Thoracic aorta (tissue), 2 donors: ENCODE measurements around the gene RACGAP1. TPM values are rescaled to one million over a fixed set of nuclear protein-coding genes. Genes with fewer than 3 reads are reported as not detected.

Experiments used
- ATAC-seq: fragments of 150-250 bp; one replicate; pipeline ENCODE4 v1.8.0; 2017; ENCODE audit warnings: low read depth; ENCODE audit not compliant: insufficient number of reproducible peaks, low FRiP score
- DNase-seq: peaks from one replicate; pipeline ENCODE4 v3.0.0-alpha.2; 2020; ENCODE audit warnings: low spot score
- H3K27ac ChIP-seq, 2 donors: fragments of 200-600 bp; sonication (generic); 1 replicate in 1 of 2; 2 replicates in 1 of 2; pipeline ENCODE4 v1.5.1; 2016; ENCODE audit warnings: mild to moderate bottlenecking in 2 of 2, moderate library complexity in 2 of 2
- H3K27me3 ChIP-seq: fragments of 200-600 bp; sonication (generic); replicated peaks from 2 replicates; pipeline ENCODE4 v1.6.0; 2016; ENCODE audit warnings: mild to moderate bottlenecking; ENCODE audit not compliant: insufficient read depth
- H3K36me3 ChIP-seq: fragments of 200-600 bp; sonication (generic); one replicate; pipeline ENCODE4 v1.5.1; 2016
- H3K4me1 ChIP-seq, 2 donors: fragments of 200-600 bp; sonication (generic); 1 replicate in 1 of 2; 2 replicates in 1 of 2; pipeline versions ENCODE4 v1.5.1 to v1.6.0; 2016; ENCODE audit warnings: low read depth in 2 of 2, mild to moderate bottlenecking in 1 of 2; ENCODE audit not compliant: control insufficient read depth in 1 of 2
- H3K4me3 ChIP-seq: fragments of 200-600 bp; sonication (generic); 2 replicates; pipeline ENCODE4 v1.5.1; 2016; ENCODE audit warnings: mild to moderate bottlenecking
- H3K9me3 ChIP-seq: fragments of 200-600 bp; sonication (generic); 2 replicates; pipeline ENCODE4 v1.5.1; 2016
- CTCF ChIP-seq: fragments of 200-600 bp; sonication (generic); IDR thresholded peaks from one replicate; pipeline ENCODE4 v1.5.1; 2019; ENCODE audit warnings: antibody characterized with exemption
- total RNA-seq, 2 donors: library from RNA; depleted of rRNA; stranded (reverse); fragments of >200 nt; gene quantifications; one replicate each; pipeline versions ENCODE4 v1.1.0 to v1.2.3, GENCODE V29; 2016

RACGAP1 gene
- total RNA-seq, 2 donors from 2014 or later = 3.0 to 4.8 TPM

DNA sequence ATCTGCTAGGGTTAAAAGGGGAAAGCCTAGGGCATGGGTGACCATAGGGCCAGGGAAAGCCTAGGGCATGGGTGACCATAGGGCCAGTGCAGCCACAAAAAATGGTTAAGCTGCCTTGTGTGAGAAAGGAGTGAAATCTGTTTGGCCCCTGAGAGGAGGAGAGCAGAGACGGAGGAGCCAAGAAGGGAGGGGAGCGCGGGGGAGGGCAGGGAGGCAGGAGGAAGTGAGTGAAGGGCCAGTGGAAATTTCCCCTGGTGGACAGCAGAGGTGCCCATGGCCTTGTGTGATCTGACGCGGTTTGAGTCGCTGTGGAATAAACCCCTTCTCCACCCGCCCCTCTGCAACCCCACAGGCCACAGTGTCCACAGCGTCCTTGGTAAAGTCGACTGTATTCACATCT is 53.2 kb downstream of the RACGAP1 start:
- Histone ChIP-seq H3K27me3 (no peaks in the 10 kb centered on the region), H3K36me3 (no peaks in the 10 kb centered on the region), H3K4me1 (peaks cover 9 to 32% of the 10 kb centered on the region in 2 donors), H3K9me3 (no peaks in the 10 kb centered on the region), H3K4me3 (no peak overlapping the region), H3K27ac (no peak overlapping the region)
- DNase-seq (no peak), ATAC-seq (no peak)
- no peak for TF ChIP-seq CTCF

GRCh38 chr12:49971141-49971540 is 54.2 kb downstream of the RACGAP1 start:
- Histone ChIP-seq H3K36me3 (no peaks in the 10 kb centered on the region), H3K9me3 (no peaks in the 10 kb centered on the region), H3K27me3 (no peaks in the 10 kb centered on the region), H3K4me3 (no peak overlapping the region), H3K4me1 (peaks cover 9 to 33% of the 10 kb centered on the region in 2 donors), H3K27ac (no peak overlapping the region)
- DNase-seq (no peak), ATAC-seq (no peak)
- TF ChIP-seq CTCF = no peak

- no peak for TF ChIP-seq CTCF
- Histone ChIP-seq H3K36me3 (no peaks in the 10 kb centered on the region), H3K9me3 (no peaks in the 10 kb centered on the region), H3K27me3 (no peaks in the 10 kb centered on the region), H3K4me1 (peaks cover 9 to 32% of the 10 kb centered on the region in 2 donors), H3K27ac (no peak overlapping the region), H3K4me3 (no peak overlapping the region)
- no peak for DNase-seq
- no peak for ATAC-seq
Observed at GRCh38 chr12:49970658-49971057, 54.6 kb downstream of the RACGAP1 start.

DNA sequence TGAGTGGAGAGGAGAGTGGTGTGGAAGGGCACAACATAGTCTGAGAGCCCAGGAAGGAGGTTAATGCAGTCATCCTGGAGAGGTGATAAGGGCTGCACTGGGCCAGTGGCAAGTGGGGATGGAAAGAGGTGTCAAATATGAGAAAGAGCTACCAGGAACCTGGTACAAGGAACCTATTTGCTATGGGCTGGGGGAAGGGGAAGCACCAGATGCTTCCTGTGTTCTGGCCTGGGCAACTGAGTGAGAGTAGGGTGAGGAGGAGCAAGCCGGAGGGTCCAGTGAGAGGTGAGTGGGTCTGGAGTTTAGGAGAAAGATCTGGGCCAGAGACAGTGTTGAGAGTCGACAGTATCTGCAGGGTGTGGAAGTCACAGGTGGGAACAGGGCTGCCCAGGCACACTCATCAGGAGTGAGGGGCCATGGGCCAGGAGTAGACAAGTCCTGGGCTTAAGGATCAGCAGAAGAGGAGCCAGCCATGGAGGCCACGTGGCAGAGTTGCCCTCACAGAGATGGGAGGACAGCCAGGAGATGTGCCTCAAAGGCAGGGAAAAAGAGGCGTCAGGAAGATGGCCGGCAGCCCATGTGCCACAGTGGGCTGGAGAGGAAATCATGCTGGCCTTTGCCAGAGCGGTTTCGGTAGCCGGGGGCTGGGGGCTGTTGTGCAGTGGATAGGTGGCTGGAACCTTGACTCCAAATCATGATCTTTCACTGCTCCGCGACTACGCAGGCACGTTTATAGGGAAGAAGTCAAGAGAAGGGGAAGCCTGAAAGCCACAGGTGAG is 55.5 kb downstream of the RACGAP1 start:
- Histone ChIP-seq H3K36me3 (no peaks in the 10 kb centered on the region), H3K27me3 (no peaks in the 10 kb centered on the region), H3K4me3 (no peak overlapping the region), H3K9me3 (no peaks in the 10 kb centered on the region), H3K27ac (no peak overlapping the region), H3K4me1 (peaks cover 3 to 24% of the 10 kb centered on the region in 2 donors)
- TF ChIP-seq CTCF = no peak
- ATAC-seq = no peak
- DNase-seq = no peak

DNA sequence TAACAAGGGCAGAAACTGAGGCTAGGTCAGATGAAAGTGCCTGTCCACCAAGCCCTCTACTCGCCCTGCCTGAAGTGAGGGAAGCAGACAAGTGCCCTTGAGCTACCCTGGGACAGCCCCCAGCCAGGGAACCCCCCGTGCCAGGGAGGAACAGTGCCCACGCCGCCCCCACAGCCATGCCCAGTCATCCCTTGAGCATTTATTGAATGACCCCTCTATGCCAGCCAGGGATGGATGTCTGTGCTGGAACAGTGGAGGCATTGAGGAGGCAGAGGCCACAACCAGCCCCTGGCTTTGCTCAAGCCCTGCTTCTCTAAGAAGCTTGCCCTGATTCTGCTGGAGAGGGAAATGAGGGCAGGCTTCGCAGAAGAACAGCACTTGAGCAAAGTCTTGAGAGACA is 56.3 kb downstream of the RACGAP1 start:
- no peak overlapping the region for H3K4me3 ChIP-seq
- no peaks in the 10 kb centered on the region for H3K36me3 ChIP-seq
- DNase-seq (no peak), ATAC-seq (no peak)
- no peaks in the 10 kb centered on the region for H3K9me3 ChIP-seq
- no peak for TF ChIP-seq CTCF
- peaks cover 0 to 18% of the 10 kb centered on the region in 2 donors for H3K4me1 ChIP-seq
- H3K27me3 ChIP-seq = no peaks in the 10 kb centered on the region
- no peak overlapping the region for H3K27ac ChIP-seq
